Parathyroid adenoma (tissue), 2 donors: ENCODE results near the gene THBS3.
"Not testable (repeated sequence)": the region's sequence is repeated elsewhere in the genome, so short reads cannot be mapped to it uniquely, and the experiment has no call there.

Experiments
- H2AFZ ChIP-seq: fragments of 300-600 bp; sonication (generic); one replicate; pipeline ENCODE4 v1.7.0; 2017; ENCODE audit warnings: antibody characterized with exemption, mild to moderate bottlenecking
- H3K27ac ChIP-seq: fragments of 300-600 bp; sonication (generic); one replicate; pipeline ENCODE4 v1.7.0; 2017
- H3K27me3 ChIP-seq: fragments of 300-600 bp; sonication (generic); one replicate; pipeline ENCODE4 v1.7.0; 2017; ENCODE audit warnings: low read length; ENCODE audit not compliant: control insufficient read depth, insufficient read depth
- H3K36me3 ChIP-seq: fragments of 300-600 bp; sonication (generic); one replicate; pipeline ENCODE4 v1.7.0; 2017; ENCODE audit warnings: low read length; ENCODE audit not compliant: control insufficient read depth, insufficient read depth
- H3K4me1 ChIP-seq: fragments of 300-600 bp; sonication (generic); one replicate; pipeline ENCODE4 v1.7.0; 2017; ENCODE audit warnings: control low read depth
- H3K4me2 ChIP-seq: fragments of 300-600 bp; sonication (generic); one replicate; pipeline ENCODE4 v1.7.0; 2017; ENCODE audit warnings: low read length
- H3K4me3 ChIP-seq: fragments of 300-600 bp; sonication (generic); one replicate; pipeline ENCODE4 v1.7.0; 2017; ENCODE audit warnings: low read depth, low read length
- H3K79me2 ChIP-seq: fragments of 300-600 bp; sonication (generic); one replicate; pipeline ENCODE4 v1.7.0; 2017; ENCODE audit warnings: control low read depth
- H3K9ac ChIP-seq: fragments of 300-600 bp; sonication (generic); one replicate; pipeline ENCODE4 v1.7.0; 2017; ENCODE audit warnings: mild to moderate bottlenecking
- H3K9me3 ChIP-seq: fragments of 300-600 bp; sonication (generic); one replicate; pipeline ENCODE4 v1.7.0; 2017; ENCODE audit warnings: low read length; ENCODE audit not compliant: control insufficient read depth
- TF ChIP-seq, protein P1 (sequence below): fragments of 300-600 bp; sonication (generic); IDR thresholded peaks from one replicate; pipeline ENCODE4 v1.7.0; 2017; ENCODE audit warnings: antibody characterized with exemption, mild to moderate bottlenecking
- donor health status: primary hyperparathyroidism.

Gene THBS3

DNA sequence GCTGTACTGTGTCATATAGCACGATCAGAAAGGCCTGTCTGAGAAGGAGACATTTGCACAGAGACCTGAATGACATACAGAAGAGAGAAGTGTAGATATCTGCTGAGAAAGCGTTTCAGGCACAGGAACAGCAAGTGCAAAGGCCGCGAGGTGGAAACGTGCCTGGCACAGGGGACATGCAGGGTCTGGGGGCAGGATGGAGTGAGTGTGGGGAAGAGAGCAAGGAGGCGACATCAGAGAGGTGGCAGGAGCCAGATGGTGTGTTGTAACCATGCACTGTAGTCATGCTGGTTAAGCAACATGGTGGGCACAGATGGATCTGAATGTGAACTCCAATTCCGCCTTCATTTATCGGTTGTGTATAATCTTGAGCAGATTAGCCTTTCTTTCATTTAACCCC lies 47.6 kb downstream of the THBS3 start:
- no peaks in the 10 kb centered on the region for H3K4me1 ChIP-seq
- H3K27me3 ChIP-seq, result no peaks in the 10 kb centered on the region
- H3K4me3 ChIP-seq, result no peak overlapping the region
- no peaks in the 10 kb centered on the region for H3K79me2 ChIP-seq
- no peak overlapping the region for H3K9ac ChIP-seq
- TF ChIP-seq, protein P1, sequence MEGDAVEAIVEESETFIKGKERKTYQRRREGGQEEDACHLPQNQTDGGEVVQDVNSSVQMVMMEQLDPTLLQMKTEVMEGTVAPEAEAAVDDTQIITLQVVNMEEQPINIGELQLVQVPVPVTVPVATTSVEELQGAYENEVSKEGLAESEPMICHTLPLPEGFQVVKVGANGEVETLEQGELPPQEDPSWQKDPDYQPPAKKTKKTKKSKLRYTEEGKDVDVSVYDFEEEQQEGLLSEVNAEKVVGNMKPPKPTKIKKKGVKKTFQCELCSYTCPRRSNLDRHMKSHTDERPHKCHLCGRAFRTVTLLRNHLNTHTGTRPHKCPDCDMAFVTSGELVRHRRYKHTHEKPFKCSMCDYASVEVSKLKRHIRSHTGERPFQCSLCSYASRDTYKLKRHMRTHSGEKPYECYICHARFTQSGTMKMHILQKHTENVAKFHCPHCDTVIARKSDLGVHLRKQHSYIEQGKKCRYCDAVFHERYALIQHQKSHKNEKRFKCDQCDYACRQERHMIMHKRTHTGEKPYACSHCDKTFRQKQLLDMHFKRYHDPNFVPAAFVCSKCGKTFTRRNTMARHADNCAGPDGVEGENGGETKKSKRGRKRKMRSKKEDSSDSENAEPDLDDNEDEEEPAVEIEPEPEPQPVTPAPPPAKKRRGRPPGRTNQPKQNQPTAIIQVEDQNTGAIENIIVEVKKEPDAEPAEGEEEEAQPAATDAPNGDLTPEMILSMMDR, result no peak
- no peak overlapping the region for H3K27ac ChIP-seq
- no peaks in the 10 kb centered on the region for H3K36me3 ChIP-seq
- no peak overlapping the region for H2AFZ ChIP-seq
- no peak overlapping the region for H3K4me2 ChIP-seq
- no peaks in the 10 kb centered on the region for H3K9me3 ChIP-seq

DNA sequence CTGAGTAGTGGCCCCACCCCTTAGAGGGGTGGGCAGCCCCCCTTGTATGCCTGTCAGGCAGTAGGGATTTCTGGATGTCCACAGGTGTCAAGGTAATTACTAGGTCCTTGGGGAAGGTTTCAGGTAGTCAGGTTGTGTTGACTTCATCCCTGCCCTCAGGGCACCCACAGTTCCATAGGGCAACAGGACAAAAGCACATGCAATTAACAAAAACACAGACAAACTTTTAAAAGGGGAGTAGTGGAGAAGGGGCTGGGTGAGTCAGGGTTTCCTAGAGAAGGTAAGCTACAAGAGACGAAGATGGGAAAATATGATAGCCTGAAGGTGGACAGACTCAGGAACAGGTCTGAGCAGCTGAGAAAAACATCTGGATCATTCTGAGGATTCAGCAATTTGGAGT lies 48.7 kb downstream of the THBS3 start:
- H3K9me3 ChIP-seq, result no peaks in the 10 kb centered on the region
- H3K27me3 ChIP-seq, result no peaks in the 10 kb centered on the region
- TF ChIP-seq, protein P1, result no peak
- no peaks in the 10 kb centered on the region for H3K36me3 ChIP-seq
- H3K4me1 ChIP-seq, result no peaks in the 10 kb centered on the region
- no peak overlapping the region for H3K9ac ChIP-seq
- no peak overlapping the region for H2AFZ ChIP-seq
- H3K4me3 ChIP-seq, result no peak overlapping the region
- H3K4me2 ChIP-seq, result no peak overlapping the region
- no peak overlapping the region for H3K27ac ChIP-seq
- H3K79me2 ChIP-seq, result no peaks in the 10 kb centered on the region

DNA sequence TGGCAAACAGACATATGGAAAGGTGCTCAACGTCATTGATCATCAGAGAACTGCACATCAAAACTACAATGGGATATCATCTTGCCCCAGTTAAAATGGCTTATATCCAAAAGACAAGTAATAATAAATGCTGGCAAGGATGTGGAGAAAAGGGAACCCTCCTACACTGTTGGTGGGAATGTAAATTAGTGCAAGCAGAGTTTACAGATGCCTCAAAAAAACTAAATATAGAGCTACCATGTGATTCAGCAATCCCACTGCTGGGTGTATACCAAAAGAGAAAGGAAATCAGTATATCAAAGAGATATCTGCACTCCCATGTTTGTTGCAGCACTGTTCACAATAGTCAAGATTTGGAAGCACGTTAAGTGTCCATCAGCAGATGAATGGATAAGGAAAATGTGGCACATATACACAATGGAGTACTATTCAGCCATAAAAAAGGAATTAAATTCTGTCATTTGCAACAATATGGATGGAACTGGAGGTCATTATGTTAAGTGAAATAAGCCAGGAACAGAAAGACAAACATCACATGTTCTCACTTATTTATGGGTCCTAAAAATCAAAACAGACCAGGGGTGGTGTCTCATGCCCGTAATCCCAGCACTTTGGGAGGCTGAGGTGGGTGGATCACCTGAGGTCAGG lies 51.6 kb downstream of the THBS3 start:
- H3K9ac ChIP-seq, H3K4me3 ChIP-seq, H3K79me2 ChIP-seq, H3K4me1 ChIP-seq, H3K27ac ChIP-seq, H3K9me3 ChIP-seq, H3K36me3 ChIP-seq, H2AFZ ChIP-seq, H3K4me2 ChIP-seq, H3K27me3 ChIP-seq: not testable (repeated sequence)
